CD8-positive, alpha-beta memory T cell (primary cell): ENCODE data around the gene NPAS3. TPM values are rescaled to one million over a fixed set of nuclear protein-coding genes. Genes with fewer than 3 reads are reported as not detected.

Source experiments
- CTCF ChIA-PET: fragments of 350-600 bp; sonication (Branson Sonifier 250); formaldehyde crosslinking; loops from one replicate; lab custom pipeline; 2021; ENCODE audit warnings: antibody characterized with exemption; lab: Charles Lee
- POLR2A ChIA-PET: fragments of 350-600 bp; sonication (Branson Sonifier 250); formaldehyde crosslinking; loops from one replicate; lab custom pipeline; 2021; ENCODE audit warnings: antibody characterized with exemption; lab: Charles Lee
- DNase-seq, 5 donors: peaks; one replicate each; pipeline versions ENCODE4 v3.0.0 to v3.0.0-alpha.2; 2020 to 2022; ENCODE audit warnings: mixed read lengths in 1 of 5
- H3K27ac ChIP-seq: one replicate; pipeline ENCODE4 v1.7.0; 2013; ENCODE audit warnings: low read depth, mild to moderate bottlenecking, low read length, moderate library complexity
- H3K27me3 ChIP-seq: 2 replicates; pipeline ENCODE4 v1.7.0; 2013; ENCODE audit warnings: low read length, mild to moderate bottlenecking; ENCODE audit not compliant: insufficient read depth, poor library complexity, severe bottlenecking
- H3K36me3 ChIP-seq: 2 replicates; pipeline ENCODE4 v1.7.0; 2013; ENCODE audit warnings: mild to moderate bottlenecking, low read length, moderate library complexity; ENCODE audit not compliant: insufficient read depth
- H3K4me1 ChIP-seq: 2 replicates; pipeline ENCODE4 v1.7.0; 2013; ENCODE audit warnings: mild to moderate bottlenecking, low read length, moderate library complexity; ENCODE audit not compliant: insufficient read depth
- H3K4me3 ChIP-seq: 2 replicates; pipeline ENCODE4 v1.7.0; 2013; ENCODE audit warnings: mild to moderate bottlenecking, low read length
- H3K9me3 ChIP-seq: 2 replicates; pipeline ENCODE4 v1.7.0; 2013; ENCODE audit warnings: mild to moderate bottlenecking, low read length
- H3K27ac Mint-ChIP-seq, 8 donors: one replicate each; pipeline ENCODE4 v1.8.0; 2020 to 2021; ENCODE audit warnings: mixed read lengths in 8 of 8, mild to moderate bottlenecking in 6 of 8, inconsistent platforms in 3 of 8, moderate library complexity in 3 of 8
- H3K27me3 Mint-ChIP-seq, 2 donors: one replicate each; pipeline ENCODE4 v1.8.0; 2020 to 2021; ENCODE audit warnings: mixed read lengths in 2 of 2, mild to moderate bottlenecking in 1 of 2, moderate library complexity in 1 of 2
- H3K36me3 Mint-ChIP-seq, 3 donors: one replicate each; pipeline ENCODE4 v1.8.0; 2020 to 2021; ENCODE audit warnings: mixed read lengths in 3 of 3, inconsistent platforms in 1 of 3, mild to moderate bottlenecking in 1 of 3
- H3K4me1 Mint-ChIP-seq, 3 donors: one replicate each; pipeline ENCODE4 v1.8.0; 2020 to 2021; ENCODE audit warnings: mixed read lengths in 3 of 3, inconsistent platforms in 1 of 3, mild to moderate bottlenecking in 1 of 3
- H3K4me3 Mint-ChIP-seq, 7 donors: one replicate each; pipeline ENCODE4 v1.8.0; 2020 to 2021; ENCODE audit warnings: mixed read lengths in 7 of 7, mild to moderate bottlenecking in 6 of 7, moderate library complexity in 4 of 7, inconsistent platforms in 2 of 7
- H3K9me3 Mint-ChIP-seq, 5 donors: one replicate each; pipeline ENCODE4 v1.8.0; 2020 to 2022; ENCODE audit warnings: mixed read lengths in 5 of 5, mild to moderate bottlenecking in 3 of 5, moderate library complexity in 2 of 5, inconsistent platforms in 1 of 5
- polyA plus RNA-seq: library from polyadenylated mRNA; unstranded; fragments of 300-500 nt; fragmentation: Illumina TruSeq; gene quantifications from one replicate; pipeline ENCODE4 v1.2.3, GENCODE V29; 2021
- total RNA-seq, 2 experiments: library from RNA; stranded (reverse); gene quantifications; one replicate each; pipeline ENCODE4 v1.2.3, GENCODE V29; 2021

NPAS3 gene
- total and polyA plus RNA-seq, 3 experiments from 2014 or later: not detected

DNA sequence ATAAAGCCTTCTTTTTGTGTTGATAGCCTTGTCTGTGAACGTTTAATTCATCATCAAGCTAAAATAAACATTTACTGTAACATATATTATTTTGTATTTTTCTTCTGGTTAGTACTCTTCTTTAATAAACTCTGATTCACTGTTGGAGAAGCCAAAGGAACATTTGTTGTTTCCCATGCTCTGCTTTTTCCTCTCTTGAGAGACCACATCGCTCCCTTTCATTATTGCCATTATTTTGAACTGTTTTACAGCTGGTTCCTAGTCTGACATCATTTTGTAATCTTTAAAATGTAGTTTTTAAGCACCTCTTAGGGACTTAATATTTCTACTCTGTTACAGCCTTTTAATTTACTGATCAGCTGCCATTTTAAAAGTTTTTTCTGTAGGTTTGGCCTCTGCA is 301.8 kb downstream of the NPAS3 start:
- Histone ChIP-seq H3K9me3 (no peaks in the 10 kb centered on the region), H3K27ac (no peak overlapping the region), H3K4me1 (no peaks in the 10 kb centered on the region), H3K36me3 (no peaks in the 10 kb centered on the region), H3K27me3 (no peaks in the 10 kb centered on the region), H3K4me3 (no peak overlapping the region)
- H3K4me3 Mint-ChIP-seq: no peak overlapping the region
- no peaks in the 10 kb centered on the region for H3K27me3 Mint-ChIP-seq
- no peak overlapping the region for H3K27ac Mint-ChIP-seq
- H3K36me3 Mint-ChIP-seq: no peaks in the 10 kb centered on the region
- no peak for DNase-seq
- no peaks in the 10 kb centered on the region for H3K4me1 Mint-ChIP-seq
- ChIA-PET CTCF (no interaction called here), POLR2A (no interaction called here)
- H3K9me3 Mint-ChIP-seq: peaks cover 2 to 25% (median 6%) of the 10 kb centered on the region in 5 donors

DNA sequence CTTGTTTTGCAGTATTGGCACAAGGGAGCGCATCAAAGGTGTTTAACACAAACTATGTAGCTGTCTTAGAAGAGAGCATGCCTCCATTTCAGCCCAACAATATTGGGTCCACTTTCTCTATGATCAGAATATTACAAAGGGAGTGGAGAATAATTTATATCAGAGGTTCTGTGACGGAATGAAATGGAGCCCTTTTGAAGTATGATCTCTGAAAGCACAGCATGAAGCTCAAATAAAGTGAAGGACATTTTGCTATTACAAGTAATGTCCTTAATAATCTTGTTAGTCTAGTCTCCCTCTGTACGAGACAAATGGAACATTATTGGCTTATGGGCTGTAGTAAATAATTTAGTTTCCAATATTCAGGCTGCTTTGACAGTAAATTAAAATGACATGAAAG is 302.7 kb downstream of the NPAS3 start:
- Histone ChIP-seq H3K27ac (no peak overlapping the region), H3K36me3 (no peaks in the 10 kb centered on the region), H3K27me3 (no peaks in the 10 kb centered on the region), H3K4me1 (no peaks in the 10 kb centered on the region), H3K9me3 (no peaks in the 10 kb centered on the region), H3K4me3 (no peak overlapping the region)
- no peaks in the 10 kb centered on the region for H3K36me3 Mint-ChIP-seq
- peaks cover 0 to 25% (median 6%) of the 10 kb centered on the region in 5 donors for H3K9me3 Mint-ChIP-seq
- no peak for DNase-seq
- no peaks in the 10 kb centered on the region for H3K4me1 Mint-ChIP-seq
- CTCF ChIA-PET: no interaction called here
- H3K27me3 Mint-ChIP-seq: no peaks in the 10 kb centered on the region
- POLR2A ChIA-PET: no interaction called here
- no peak overlapping the region for H3K4me3 Mint-ChIP-seq
- H3K27ac Mint-ChIP-seq: no peak overlapping the region

DNA sequence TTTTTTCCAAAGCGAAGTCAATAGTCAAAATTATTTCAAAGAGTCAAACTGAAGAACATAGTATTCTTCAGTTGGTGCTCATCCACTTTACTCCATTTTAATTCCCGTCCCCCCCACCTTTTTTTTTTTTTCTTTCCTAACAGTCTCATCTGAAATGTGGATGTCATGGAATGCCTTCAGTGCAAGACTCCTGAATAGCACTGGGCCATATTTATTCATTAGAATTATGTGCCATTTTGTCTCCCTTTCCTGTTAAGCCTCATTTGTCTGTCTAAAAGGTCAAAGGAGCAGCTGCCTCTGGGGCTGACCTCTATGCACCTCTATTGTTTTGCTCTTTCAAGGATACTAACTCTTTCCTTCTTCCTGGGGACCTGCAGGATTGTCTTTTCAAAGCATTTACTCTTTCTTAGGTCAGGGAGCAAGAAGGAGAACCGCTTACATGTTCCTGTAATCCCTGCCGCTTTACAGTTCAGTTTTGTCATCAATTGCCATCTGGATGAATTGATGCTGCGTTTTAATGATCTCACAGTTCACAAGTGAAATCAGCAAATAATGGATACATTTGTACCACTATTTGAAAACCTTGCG is 310.6 kb downstream of the NPAS3 start:
- Histone ChIP-seq H3K9me3 (no peaks in the 10 kb centered on the region), H3K36me3 (no peaks in the 10 kb centered on the region), H3K27me3 (no peaks in the 10 kb centered on the region), H3K4me1 (no peaks in the 10 kb centered on the region), H3K4me3 (no peak overlapping the region), H3K27ac (no peak overlapping the region)
- DNase-seq: no peak
- peaks cover 0 to 12% (median 6%) of the 10 kb centered on the region in 5 donors for H3K9me3 Mint-ChIP-seq
- no peak overlapping the region for H3K27ac Mint-ChIP-seq
- no peaks in the 10 kb centered on the region for H3K4me1 Mint-ChIP-seq
- H3K4me3 Mint-ChIP-seq: no peak overlapping the region
- ChIA-PET CTCF (no interaction called here), POLR2A (no interaction called here)
- no peaks in the 10 kb centered on the region for H3K27me3 Mint-ChIP-seq
- H3K36me3 Mint-ChIP-seq: no peaks in the 10 kb centered on the region

DNA sequence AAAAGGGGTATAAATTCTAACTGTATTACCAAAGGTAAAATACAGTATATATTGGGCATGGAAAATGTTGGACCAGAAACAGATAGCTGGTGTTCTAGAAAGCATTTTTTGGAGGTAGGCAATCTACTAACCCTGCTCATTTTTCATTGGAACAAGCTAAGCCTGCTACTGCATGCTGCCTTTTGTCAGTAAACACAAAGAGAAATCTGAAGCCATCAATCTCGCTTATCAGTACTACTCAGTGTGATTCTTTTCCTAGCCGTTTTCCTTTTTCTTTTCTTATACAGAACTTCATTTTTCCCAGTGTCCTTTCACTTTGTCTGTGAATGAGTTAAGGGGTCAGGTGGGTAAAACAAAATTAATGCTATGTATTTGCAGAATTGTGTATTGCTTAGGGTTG is 312.3 kb downstream of the NPAS3 start:
- POLR2A ChIA-PET: no interaction called here
- H3K36me3 ChIP-seq: no peaks in the 10 kb centered on the region
- H3K4me1 ChIP-seq: no peaks in the 10 kb centered on the region
- H3K27me3 Mint-ChIP-seq: no peaks in the 10 kb centered on the region
- no peaks in the 10 kb centered on the region for H3K9me3 ChIP-seq
- CTCF ChIA-PET: no interaction called here
- DNase-seq: no peak
- H3K4me3 Mint-ChIP-seq: no peak overlapping the region
- H3K36me3 Mint-ChIP-seq: no peaks in the 10 kb centered on the region
- H3K4me3 ChIP-seq: no peak overlapping the region
- H3K27ac ChIP-seq: no peak overlapping the region
- no peaks in the 10 kb centered on the region for H3K4me1 Mint-ChIP-seq
- peaks cover 0 to 8% (median 4%) of the 10 kb centered on the region in 5 donors for H3K9me3 Mint-ChIP-seq
- H3K27ac Mint-ChIP-seq: no peak overlapping the region
- H3K27me3 ChIP-seq: no peaks in the 10 kb centered on the region

DNA sequence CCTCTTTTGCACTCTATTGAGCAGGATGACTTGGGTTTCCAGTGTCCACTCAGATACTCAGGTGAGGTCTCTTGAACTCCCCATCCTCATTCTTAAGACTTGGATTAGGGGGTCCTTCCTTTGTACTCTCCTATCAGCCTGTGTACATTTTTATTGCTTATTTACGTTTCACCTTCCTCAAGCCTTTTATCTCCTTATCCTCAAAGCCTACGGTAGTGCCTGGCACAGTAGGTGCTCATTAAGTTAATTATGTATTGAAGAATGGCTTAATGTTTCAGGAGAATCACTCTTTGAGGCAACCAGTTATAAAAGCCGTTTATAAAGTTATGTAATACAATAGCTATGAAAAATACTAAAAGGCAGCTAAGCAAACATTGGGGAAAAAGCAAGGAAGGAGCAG is 315.7 kb downstream of the NPAS3 start:
- no peak for DNase-seq
- Mint-ChIP-seq H3K9me3 (peaks cover 0 to 9% (median 3%) of the 10 kb centered on the region in 5 donors), H3K4me1 (no peaks in the 10 kb centered on the region), H3K36me3 (no peaks in the 10 kb centered on the region), H3K27me3 (no peaks in the 10 kb centered on the region), H3K4me3 (no peak overlapping the region), H3K27ac (no peak overlapping the region)
- Histone ChIP-seq H3K9me3 (no peaks in the 10 kb centered on the region), H3K36me3 (no peaks in the 10 kb centered on the region), H3K27ac (no peak overlapping the region), H3K4me1 (no peaks in the 10 kb centered on the region), H3K4me3 (no peak overlapping the region), H3K27me3 (no peaks in the 10 kb centered on the region)
- ChIA-PET CTCF (no interaction called here), POLR2A (no interaction called here)

DNA sequence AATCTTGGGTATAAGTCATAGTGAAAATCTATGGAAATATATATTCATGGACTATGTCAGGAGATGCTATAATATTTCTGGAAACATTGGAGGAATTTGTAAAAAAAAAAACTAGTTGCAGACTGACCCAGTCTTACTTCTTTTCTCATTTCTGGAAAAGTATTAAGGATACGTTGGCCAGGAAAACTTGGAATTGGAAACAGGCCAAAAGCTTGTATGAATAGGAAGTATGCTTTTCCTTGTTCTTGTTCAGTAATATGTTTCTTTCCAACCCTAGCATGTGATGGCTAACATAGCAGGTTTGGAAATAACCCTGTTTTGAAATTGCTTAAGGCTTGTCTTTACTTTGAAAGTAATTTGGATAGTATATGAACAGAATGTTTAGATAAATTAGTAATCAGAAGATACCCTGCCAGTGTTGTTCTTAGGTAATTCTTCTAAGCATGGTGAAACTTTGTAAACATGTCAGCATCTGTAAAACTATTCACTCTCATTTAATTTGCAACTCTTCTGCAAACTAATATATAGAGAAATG is 316.2 kb downstream of the NPAS3 start:
- Mint-ChIP-seq H3K9me3 (peaks cover 0 to 9% (median 4%) of the 10 kb centered on the region in 5 donors), H3K4me3 (no peak overlapping the region), H3K36me3 (no peaks in the 10 kb centered on the region), H3K27ac (no peak overlapping the region), H3K27me3 (no peaks in the 10 kb centered on the region), H3K4me1 (no peaks in the 10 kb centered on the region)
- no peaks in the 10 kb centered on the region for H3K27me3 ChIP-seq
- H3K9me3 ChIP-seq: no peaks in the 10 kb centered on the region
- ChIA-PET CTCF (no interaction called here), POLR2A (no interaction called here)
- no peak overlapping the region for H3K27ac ChIP-seq
- no peaks in the 10 kb centered on the region for H3K36me3 ChIP-seq
- DNase-seq: no peak
- H3K4me3 ChIP-seq: no peak overlapping the region
- no peaks in the 10 kb centered on the region for H3K4me1 ChIP-seq

DNA sequence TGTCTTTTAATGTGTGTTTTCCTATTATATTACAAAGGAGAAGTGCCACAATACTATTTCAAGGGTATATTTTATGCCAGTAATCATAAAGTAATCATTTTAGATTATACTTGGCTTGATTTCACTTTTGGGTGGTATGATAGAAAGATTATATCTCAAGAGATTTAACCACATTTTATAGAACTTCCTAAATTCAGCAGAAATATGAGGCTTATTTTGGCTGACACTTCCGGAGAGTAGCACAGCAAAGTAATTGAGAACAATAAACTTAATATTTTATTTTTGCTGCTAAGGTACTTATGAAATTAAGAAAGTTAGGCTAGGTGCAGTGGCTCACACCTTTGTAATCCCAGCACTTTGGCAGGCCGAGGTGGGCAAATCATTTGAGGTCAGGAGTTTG is 319.1 kb downstream of the NPAS3 start:
- Mint-ChIP-seq H3K4me3 (no peak overlapping the region), H3K27me3 (no peaks in the 10 kb centered on the region), H3K9me3 (peaks cover 0 to 13% (median 10%) of the 10 kb centered on the region in 5 donors), H3K27ac (no peak overlapping the region), H3K36me3 (no peaks in the 10 kb centered on the region), H3K4me1 (no peaks in the 10 kb centered on the region)
- DNase-seq: no peak
- ChIA-PET CTCF (no interaction called here), POLR2A (no interaction called here)
- H3K4me1 ChIP-seq: no peaks in the 10 kb centered on the region
- H3K36me3 ChIP-seq: no peaks in the 10 kb centered on the region
- no peak overlapping the region for H3K4me3 ChIP-seq
- H3K27me3 ChIP-seq: no peaks in the 10 kb centered on the region
- H3K27ac ChIP-seq: no peak overlapping the region
- H3K9me3 ChIP-seq: no peaks in the 10 kb centered on the region

DNA sequence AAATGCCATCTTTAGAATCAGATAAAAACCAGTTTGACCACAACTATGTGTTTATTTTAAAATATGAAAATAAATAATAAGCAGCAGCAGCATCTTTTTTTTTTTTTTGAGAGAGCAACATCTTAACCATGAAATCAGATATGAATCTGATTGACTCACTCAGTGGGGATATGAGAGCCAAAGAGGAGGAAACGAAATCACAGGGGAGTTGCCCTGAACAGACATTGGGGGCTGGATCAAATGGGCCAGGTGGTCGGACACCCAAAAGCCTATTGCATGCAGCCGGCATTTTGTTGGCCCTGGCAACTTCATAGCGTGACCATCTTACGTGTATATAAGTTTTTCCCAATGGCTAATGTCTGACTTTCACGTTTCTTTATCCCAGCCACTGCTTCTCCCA is 321.1 kb downstream of the NPAS3 start:
- POLR2A ChIA-PET: no interaction called here
- H3K27me3 ChIP-seq: no peaks in the 10 kb centered on the region
- H3K4me3 Mint-ChIP-seq: no peak overlapping the region
- no peaks in the 10 kb centered on the region for H3K36me3 ChIP-seq
- no peaks in the 10 kb centered on the region for H3K9me3 ChIP-seq
- H3K4me1 ChIP-seq: no peaks in the 10 kb centered on the region
- no peak overlapping the region for H3K27ac ChIP-seq
- CTCF ChIA-PET: no interaction called here
- no peaks in the 10 kb centered on the region for H3K27me3 Mint-ChIP-seq
- no peak for DNase-seq
- H3K4me3 ChIP-seq: no peak overlapping the region
- no peaks in the 10 kb centered on the region for H3K36me3 Mint-ChIP-seq
- no peaks in the 10 kb centered on the region for H3K4me1 Mint-ChIP-seq
- H3K9me3 Mint-ChIP-seq: peaks cover under 1 to 16% (median 7%) of the 10 kb centered on the region in 5 donors
- H3K27ac Mint-ChIP-seq: no peak overlapping the region
